A549 (cell line): ENCODE measurements around the gene C3orf52.

ENCODE experiments used
- BHLHE40 ChIP-seq: IDR thresholded peaks from 2 replicates; pipeline ENCODE4 v1.6.1; 2012; ENCODE audit warnings: low read depth, low read length, inconsistent platforms
- EP300 ChIP-seq, 2 experiments: fragments of >200 bp; sonication (Bioruptor Twin); formaldehyde crosslinking; IDR thresholded peaks; 2 replicates in 1 of 2; 3 replicates in 1 of 2; pipeline ENCODE4 v1.6.1; 2016 to 2017
- POLR2A ChIP-seq: IDR thresholded peaks from 2 replicates; pipeline ENCODE4 v1.6.1; 2012; ENCODE audit warnings: mild to moderate bottlenecking, low read length
- RAD21 ChIP-seq, 2 experiments: fragments of >200 bp in 1 of 2; sonication (Bioruptor Twin) in 1 of 2; formaldehyde crosslinking in 1 of 2; IDR thresholded peaks in 1 of 2; conservative IDR thresholded peaks in 1 of 2; 2 replicates in 1 of 2; 3 replicates in 1 of 2; pipeline ENCODE4 v1.6.1; 2012 to 2018; ENCODE audit warnings: inconsistent platforms in 1 of 2
- TF ChIP-seq, protein P1 (sequence below): fragments of >200 bp; sonication (Bioruptor Twin); formaldehyde crosslinking; IDR thresholded peaks from 3 replicates; pipeline ENCODE4 v1.5.1; 2016
- TF ChIP-seq, protein P2 (sequence below): IDR thresholded peaks from 2 replicates; pipeline ENCODE4 v1.6.1; 2012
- TF ChIP-seq, protein P3 (sequence below): fragments of 200-600 bp; sonication (generic); IDR thresholded peaks from 2 replicates; pipeline ENCODE4 v1.6.1; 2016; ENCODE audit warnings: antibody characterized with exemption, mild to moderate bottlenecking, moderate library complexity
- TF ChIP-seq, protein P4 (sequence below): fragments of >200 bp; sonication (Bioruptor Twin); formaldehyde crosslinking; IDR thresholded peaks from 3 replicates; pipeline ENCODE4 v1.6.1; 2016

GRCh38 chr3:112085735-112086075 lies 484 bp upstream of the C3orf52 start:
- TF ChIP-seq EP300 (IDR thresholded peaks at IDR 0.05) (no peak), POLR2A (no peak), BHLHE40 (no peak), RAD21 (conservative IDR thresholded peaks at IDR 0.05 in 1 of 2, IDR thresholded peaks at IDR 0.05 in 1 of 2) (no peak)
- TF ChIP-seq, protein P1, sequence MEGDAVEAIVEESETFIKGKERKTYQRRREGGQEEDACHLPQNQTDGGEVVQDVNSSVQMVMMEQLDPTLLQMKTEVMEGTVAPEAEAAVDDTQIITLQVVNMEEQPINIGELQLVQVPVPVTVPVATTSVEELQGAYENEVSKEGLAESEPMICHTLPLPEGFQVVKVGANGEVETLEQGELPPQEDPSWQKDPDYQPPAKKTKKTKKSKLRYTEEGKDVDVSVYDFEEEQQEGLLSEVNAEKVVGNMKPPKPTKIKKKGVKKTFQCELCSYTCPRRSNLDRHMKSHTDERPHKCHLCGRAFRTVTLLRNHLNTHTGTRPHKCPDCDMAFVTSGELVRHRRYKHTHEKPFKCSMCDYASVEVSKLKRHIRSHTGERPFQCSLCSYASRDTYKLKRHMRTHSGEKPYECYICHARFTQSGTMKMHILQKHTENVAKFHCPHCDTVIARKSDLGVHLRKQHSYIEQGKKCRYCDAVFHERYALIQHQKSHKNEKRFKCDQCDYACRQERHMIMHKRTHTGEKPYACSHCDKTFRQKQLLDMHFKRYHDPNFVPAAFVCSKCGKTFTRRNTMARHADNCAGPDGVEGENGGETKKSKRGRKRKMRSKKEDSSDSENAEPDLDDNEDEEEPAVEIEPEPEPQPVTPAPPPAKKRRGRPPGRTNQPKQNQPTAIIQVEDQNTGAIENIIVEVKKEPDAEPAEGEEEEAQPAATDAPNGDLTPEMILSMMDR: no peak
- TF ChIP-seq, protein P2, sequence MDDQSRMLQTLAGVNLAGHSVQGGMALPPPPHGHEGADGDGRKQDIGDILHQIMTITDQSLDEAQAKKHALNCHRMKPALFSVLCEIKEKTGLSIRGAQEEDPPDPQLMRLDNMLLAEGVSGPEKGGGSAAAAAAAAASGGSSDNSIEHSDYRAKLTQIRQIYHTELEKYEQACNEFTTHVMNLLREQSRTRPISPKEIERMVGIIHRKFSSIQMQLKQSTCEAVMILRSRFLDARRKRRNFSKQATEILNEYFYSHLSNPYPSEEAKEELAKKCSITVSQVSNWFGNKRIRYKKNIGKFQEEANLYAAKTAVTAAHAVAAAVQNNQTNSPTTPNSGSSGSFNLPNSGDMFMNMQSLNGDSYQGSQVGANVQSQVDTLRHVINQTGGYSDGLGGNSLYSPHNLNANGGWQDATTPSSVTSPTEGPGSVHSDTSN: no peak
- TF ChIP-seq, protein P3, sequence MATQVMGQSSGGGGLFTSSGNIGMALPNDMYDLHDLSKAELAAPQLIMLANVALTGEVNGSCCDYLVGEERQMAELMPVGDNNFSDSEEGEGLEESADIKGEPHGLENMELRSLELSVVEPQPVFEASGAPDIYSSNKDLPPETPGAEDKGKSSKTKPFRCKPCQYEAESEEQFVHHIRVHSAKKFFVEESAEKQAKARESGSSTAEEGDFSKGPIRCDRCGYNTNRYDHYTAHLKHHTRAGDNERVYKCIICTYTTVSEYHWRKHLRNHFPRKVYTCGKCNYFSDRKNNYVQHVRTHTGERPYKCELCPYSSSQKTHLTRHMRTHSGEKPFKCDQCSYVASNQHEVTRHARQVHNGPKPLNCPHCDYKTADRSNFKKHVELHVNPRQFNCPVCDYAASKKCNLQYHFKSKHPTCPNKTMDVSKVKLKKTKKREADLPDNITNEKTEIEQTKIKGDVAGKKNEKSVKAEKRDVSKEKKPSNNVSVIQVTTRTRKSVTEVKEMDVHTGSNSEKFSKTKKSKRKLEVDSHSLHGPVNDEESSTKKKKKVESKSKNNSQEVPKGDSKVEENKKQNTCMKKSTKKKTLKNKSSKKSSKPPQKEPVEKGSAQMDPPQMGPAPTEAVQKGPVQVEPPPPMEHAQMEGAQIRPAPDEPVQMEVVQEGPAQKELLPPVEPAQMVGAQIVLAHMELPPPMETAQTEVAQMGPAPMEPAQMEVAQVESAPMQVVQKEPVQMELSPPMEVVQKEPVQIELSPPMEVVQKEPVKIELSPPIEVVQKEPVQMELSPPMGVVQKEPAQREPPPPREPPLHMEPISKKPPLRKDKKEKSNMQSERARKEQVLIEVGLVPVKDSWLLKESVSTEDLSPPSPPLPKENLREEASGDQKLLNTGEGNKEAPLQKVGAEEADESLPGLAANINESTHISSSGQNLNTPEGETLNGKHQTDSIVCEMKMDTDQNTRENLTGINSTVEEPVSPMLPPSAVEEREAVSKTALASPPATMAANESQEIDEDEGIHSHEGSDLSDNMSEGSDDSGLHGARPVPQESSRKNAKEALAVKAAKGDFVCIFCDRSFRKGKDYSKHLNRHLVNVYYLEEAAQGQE: no peak
- TF ChIP-seq, protein P4, sequence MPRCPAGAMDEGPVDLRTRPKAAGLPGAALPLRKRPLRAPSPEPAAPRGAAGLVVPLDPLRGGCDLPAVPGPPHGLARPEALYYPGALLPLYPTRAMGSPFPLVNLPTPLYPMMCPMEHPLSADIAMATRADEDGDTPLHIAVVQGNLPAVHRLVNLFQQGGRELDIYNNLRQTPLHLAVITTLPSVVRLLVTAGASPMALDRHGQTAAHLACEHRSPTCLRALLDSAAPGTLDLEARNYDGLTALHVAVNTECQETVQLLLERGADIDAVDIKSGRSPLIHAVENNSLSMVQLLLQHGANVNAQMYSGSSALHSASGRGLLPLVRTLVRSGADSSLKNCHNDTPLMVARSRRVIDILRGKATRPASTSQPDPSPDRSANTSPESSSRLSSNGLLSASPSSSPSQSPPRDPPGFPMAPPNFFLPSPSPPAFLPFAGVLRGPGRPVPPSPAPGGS: no peak
